ENCODE results near the gene EIF4EBP2.
A peak's percentile ranks its signal among the peaks of the same experiment; 100 is the strongest.

Gene EIF4EBP2, protein sequence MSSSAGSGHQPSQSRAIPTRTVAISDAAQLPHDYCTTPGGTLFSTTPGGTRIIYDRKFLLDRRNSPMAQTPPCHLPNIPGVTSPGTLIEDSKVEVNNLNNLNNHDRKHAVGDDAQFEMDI

DNA sequence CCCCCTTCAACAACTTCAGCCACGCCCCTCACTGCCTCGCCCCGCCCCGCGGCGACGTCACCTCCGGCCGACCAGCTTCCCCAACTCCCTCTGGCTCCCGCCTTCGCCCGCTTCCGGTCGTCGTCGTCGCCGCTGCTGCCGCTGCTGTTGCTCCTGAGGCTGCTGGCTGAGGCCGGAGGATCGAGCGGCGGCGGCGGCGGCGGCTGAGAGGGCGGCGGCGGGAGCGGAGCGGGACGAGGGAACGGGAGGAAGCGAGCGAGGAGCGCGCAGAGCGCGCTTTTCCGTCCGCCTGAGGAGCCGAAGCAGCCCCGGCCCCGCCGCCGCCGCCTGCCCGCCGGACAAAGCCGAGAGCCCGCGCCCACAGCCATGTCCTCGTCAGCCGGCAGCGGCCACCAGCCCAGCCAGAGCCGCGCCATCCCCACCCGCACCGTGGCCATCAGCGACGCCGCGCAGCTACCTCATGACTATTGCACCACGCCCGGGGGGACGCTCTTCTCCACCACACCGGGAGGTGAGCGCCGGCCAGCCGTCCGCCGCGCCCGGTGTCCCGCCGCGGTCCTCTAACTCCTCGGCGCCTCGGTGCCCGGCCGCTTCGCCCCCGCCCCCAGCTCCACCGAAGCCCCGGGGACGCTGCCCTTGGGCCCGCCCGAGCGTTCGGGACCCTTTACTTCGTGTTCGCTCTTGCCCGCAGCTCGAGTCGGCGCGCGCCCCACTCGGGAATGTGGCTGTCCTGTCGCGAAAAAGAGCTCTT is at the start of gene EIF4EBP2:
Gene EIF4EBP2, plus strand, starts transcription at position 110 of the 751 bp plus-strand sequence. Its CDS starts 257 bp downstream, at position 367.
- DNase-seq (ENCODE audit: low read depth): peak; percentile 94

GRCh38 chr10:70354556-70354955 is 49.4 kb upstream of the EIF4EBP2 start:
- DNase-seq (ENCODE audit: low read depth): no peak

GRCh38 chr10:70355051-70356021 is 48.6 kb upstream of the EIF4EBP2 start:
- DNase-seq (ENCODE audit: low read depth): no peak

DNA sequence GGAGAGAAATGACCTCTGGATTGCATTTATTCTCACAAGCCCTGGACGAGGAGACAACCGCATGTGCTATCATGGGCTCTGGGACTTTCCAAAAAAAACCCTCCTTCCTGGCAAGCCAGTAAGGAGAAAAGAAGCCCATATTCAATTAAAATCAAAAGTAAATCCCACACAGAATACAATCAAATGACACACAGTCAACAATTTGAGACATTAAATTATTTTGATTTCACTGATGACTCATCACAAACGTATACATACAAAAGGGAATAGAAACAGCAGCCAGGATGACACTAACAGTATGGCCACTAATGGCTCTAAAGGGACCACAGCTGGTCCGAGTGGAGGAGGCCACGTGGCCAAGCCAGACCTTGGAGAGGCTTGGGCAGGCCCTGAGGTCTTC is 46.4 kb upstream of the EIF4EBP2 start:
- DNase-seq (ENCODE audit: low read depth): no peak

DNA sequence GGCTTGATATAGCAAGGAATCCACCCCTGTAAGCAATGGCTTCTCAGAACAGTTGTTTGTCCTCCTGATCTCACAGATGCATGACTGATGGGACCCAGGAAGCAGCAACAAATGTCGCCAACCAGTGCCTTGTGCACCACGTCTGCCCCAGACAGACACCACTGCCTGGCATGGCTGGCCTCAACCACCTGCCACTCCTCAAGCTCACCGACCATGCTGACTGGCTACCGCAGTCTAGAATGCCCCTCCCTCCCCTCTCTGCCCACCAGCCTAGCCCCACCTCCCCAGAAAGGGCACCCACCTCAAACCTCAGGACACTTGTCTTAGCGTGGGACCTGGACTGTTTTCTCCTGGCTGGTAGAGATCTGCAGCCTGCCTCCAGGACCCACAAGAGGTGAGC is 45.5 kb upstream of the EIF4EBP2 start:
- DNase-seq (ENCODE audit: low read depth): no peak

GRCh38 chr10:70359017-70359550 is 44.9 kb upstream of the EIF4EBP2 start:
- no peak for DNase-seq (ENCODE audit: low read depth)

DNA sequence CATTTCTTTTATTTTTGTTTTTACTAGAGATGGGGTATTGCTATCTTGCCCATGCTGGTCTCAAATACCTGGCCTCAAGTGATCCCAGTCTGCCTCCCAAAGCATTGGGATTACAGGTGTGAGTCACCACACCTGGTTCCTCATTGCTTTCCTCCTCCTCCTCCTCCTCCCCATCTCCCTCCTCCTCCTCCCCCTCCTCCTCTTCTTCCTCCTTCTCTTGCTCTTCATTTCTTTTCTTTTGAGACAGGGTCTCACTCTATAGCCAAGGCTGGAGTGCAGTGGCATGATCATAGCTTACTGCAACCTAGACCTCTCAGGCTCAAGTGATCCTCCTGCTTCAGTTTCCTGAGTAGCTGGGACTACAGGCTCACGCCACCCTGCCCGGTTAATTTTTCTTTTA is 43.7 kb upstream of the EIF4EBP2 start:
- no peak for DNase-seq (ENCODE audit: low read depth)

GRCh38 chr10:70362328-70362727 is 41.6 kb upstream of the EIF4EBP2 start:
- no peak for DNase-seq (ENCODE audit: low read depth)

DNA sequence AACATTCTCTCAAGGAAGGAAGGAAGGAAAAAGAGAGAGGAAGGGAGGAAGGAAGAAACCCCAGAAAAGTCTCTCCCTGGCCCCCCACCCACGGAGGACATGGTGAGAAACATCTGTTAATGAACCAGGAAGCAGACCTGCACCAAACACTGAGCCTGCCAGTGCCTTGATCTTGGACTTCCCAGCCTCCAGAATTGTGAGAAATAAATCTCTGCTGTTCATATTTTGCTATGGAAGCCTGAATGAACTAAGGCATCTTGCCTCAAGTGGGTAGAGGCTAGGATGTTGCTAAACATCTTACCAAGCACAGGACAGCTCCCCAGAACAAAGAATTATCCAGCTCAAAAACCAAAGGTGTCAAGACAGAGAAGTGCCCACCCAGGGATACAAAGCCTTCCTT is 40.7 kb upstream of the EIF4EBP2 start:
- DNase-seq (ENCODE audit: low read depth): no peak

DNA sequence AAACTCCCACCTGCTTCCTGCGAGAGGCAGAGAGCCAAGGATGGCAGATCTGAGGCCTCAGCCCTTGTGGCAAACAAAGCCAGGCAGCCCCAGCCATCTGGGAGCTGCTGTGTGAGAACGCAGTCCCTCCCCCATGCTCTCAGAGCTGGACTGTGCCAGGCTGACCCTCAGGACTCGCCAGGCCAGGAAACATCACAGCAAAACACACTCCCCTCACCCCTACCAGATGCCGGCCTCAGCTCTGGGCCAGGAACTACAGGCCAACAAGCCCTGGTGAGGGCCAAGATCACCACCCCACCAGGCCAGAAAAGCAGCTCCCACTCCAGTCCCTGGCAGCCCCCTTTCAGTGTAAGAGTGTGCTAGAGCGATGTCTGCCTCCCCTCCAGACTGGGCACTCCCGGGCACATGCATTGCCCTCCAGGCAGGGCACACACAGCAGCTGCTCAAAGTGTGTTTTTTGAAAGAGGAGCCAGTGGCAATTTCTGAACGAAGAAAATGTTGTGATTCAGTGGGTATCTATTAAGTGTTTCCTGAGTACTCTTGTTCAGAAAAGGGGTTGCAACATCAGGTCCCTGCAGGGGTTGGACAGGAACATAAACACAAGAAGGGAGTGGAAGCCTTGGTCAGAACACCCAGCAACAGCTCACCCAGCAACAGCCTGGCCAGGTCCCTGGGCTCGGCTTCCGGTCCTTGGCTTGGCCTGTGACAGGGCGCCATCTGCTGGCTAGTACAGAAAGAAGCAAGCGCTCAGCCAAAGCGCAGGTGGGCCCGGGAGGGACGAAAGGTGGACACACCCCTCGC is 39.8 kb upstream of the EIF4EBP2 start:
- peak; percentile 62 for DNase-seq (ENCODE audit: low read depth)

DNA sequence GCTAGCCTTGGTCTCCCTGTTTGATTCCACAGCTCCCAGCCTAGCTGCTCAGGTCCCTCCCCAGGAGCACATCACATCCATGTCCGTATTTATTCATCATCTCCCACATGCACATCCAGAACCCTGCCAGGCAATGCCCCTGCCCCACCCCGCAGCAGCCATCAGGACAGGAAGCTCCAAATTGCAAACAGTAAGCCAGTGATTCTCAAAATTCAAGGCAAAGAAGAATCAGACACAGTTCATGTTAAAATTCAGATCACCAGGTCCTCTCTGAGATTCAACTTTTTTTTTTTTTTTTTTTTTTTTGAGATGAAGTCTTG is 39.2 kb upstream of the EIF4EBP2 start:
- DNase-seq (ENCODE audit: low read depth): no peak

- no peak for DNase-seq (ENCODE audit: low read depth)
Observed at GRCh38 chr10:70367195-70367796, 36.6 kb upstream of the EIF4EBP2 start.

GRCh38 chr10:70368774-70369482 is 35.0 kb upstream of the EIF4EBP2 start:
- no peak for DNase-seq (ENCODE audit: low read depth)

GRCh38 chr10:70369498-70370018 is 34.4 kb upstream of the EIF4EBP2 start:
- no peak for DNase-seq (ENCODE audit: low read depth)

GRCh38 chr10:70370766-70371165 is 33.2 kb upstream of the EIF4EBP2 start:
- no peak for DNase-seq (ENCODE audit: low read depth)

- no peak for DNase-seq (ENCODE audit: low read depth)
Observed at GRCh38 chr10:70371846-70372245, 32.1 kb upstream of the EIF4EBP2 start.

DNA sequence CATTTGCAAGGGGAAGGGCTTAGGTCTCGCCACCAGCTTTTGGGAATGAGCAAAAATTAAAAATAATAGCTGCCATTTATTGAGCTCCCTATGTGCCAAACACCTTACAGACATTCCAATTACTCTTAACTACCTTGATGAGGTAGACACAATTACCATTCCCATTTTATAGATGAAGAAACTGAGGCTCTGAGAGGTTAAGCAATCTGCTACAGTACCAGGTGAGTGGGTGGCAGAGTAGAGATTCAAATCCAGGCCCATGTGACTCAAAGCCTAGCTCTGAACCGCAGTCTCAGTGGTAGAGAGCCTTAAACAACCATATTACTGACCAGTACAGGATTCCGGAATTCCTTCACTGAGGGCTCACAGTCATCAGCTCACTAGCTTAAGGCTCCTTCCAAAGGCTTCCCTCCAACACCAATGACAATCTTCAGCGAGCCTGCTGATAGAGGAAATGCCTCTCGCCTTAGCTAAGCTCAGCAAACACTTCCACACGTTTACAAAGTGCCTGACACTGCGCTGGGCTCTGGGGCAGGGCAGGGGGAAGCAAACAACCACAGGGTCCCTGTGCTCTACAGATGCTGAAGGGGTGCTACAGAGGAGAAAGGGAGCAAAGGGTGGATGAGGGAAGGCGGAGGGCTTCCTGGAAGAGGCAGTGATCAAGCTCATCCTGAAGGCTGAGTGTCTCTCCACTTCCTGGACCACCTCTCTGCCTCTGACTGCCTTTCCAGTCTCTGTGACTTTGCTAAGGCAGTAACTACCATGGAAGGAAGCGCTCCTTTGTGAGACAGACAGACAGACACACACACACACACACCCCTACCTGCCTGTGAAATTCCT is 28.9 kb upstream of the EIF4EBP2 start:
- DNase-seq (ENCODE audit: low read depth): no peak

- no peak for DNase-seq (ENCODE audit: low read depth)
Observed at GRCh38 chr10:70376436-70377378, 27.2 kb upstream of the EIF4EBP2 start.

All from T-helper 22 cell (primary cell).